Sigmoid colon (tissue), 3 donors: Measurements from ENCODE around the gene PATL1.

Source experiments
- CTCF ChIP-seq, 4 experiments: fragments of 450-650 bp in 3 of 4; fragments of 200-600 bp in 1 of 4; IDR thresholded peaks; one replicate each; pipeline ENCODE4 v1.5.1; 2016 to 2019; ENCODE audit warnings: antibody characterized with exemption in 4 of 4, mild to moderate bottlenecking in 3 of 4, moderate library complexity in 2 of 4
- POLR2A ChIP-seq, 2 donors: fragments of 450-650 bp; IDR thresholded peaks; one replicate each; pipeline ENCODE4 v1.6.1; 2016; ENCODE audit warnings: antibody characterized with exemption in 2 of 2, mild to moderate bottlenecking in 2 of 2, moderate library complexity in 2 of 2

DNA sequence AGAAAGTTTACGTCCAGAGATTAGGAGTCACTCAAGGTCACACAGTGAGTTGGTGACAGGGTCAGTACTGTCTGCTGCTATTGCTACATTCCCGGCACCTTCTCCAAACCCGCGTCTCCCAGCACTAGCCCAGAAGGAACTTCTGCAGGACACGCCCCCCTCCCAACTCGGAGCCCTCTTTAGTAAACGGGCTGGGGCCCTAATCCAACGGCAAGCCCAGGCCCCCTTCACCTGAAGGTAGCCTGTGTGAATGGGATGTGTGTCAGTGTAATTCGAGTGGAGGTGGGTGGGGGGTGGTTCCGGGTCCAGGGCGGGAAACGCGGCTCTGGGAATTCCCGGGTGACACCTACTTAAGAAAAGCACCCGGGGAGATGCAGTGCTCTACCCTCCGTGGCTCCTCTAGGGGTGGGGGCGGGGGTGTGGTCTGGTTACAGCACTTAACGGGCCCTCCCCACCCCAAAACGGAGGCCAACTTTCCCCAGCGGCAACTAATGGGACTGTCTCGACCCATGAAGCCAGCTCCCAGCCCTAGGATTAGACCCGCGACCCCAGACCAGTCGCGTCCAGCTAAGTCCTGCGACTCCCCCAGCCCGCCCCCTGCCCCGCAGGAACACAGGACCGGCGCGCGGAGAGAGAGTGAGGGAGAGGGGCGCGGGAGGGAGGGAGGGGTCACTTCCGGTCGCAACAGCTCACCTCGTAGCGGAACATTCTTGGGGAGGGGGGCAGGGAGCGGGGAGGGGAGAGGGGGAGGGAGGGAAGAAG, 468 bp downstream of the PATL1 start:
- TF ChIP-seq CTCF (IDR thresholded peaks at IDR 0.05) (peak; percentile 15 to 53 (median 38)), POLR2A (IDR thresholded peaks at IDR 0.05) (no peak)
